GM21619 (cell line): ENCODE data around the gene TNRC6A.

Source experiments
- ATAC-seq: cut with Tn5 transposase; IDR thresholded peaks from one replicate; pipeline ENCODE4 v1.9.1; 2021; ENCODE audit not compliant: unreplicated experiment

The TNRC6A gene

GRCh38 chr16:24863582-24864437, 134.4 kb downstream of the TNRC6A start:
- no peak for ATAC-seq

GRCh38 chr16:24869033-24869432, 139.6 kb downstream of the TNRC6A start:
- ATAC-seq: no peak

GRCh38 chr16:24871891-24872290, 142.4 kb downstream of the TNRC6A start:
- ATAC-seq: no peak

GRCh38 chr16:24873028-24873427, 143.6 kb downstream of the TNRC6A start:
- no peak for ATAC-seq

- no peak for ATAC-seq
Observed at GRCh38 chr16:24875466-24875865, 146.0 kb downstream of the TNRC6A start.
